HepG2 (cell line): ENCODE results near the gene SLC22A5. TPM values are rescaled to one million over a fixed set of nuclear protein-coding genes. Genes with fewer than 3 reads are reported as not detected.

Experiments used
- AKNA ChIP-seq: sonication (generic); formaldehyde crosslinking; IDR thresholded peaks from 2 replicates; pipeline ENCODE4 v1.4.0; 2020; ENCODE audit warnings: missing genetic modification reagents, borderline replicate concordance
- CTCF ChIP-seq: sonication (generic); formaldehyde crosslinking; IDR thresholded peaks from 2 replicates; pipeline ENCODE4 v1.5.0; 2020; ENCODE audit warnings: mild to moderate bottlenecking, missing genetic modification reagents, moderate library complexity
- MAFG ChIP-seq: sonication (generic); formaldehyde crosslinking; IDR thresholded peaks from 2 replicates; pipeline ENCODE4 v1.5.1; 2020; ENCODE audit warnings: mild to moderate bottlenecking, missing genetic modification reagents
- PAX8 ChIP-seq: sonication (generic); formaldehyde crosslinking; IDR thresholded peaks from 2 replicates; pipeline ENCODE4 v1.8.0; 2022; ENCODE audit warnings: mild to moderate bottlenecking, missing genetic modification reagents, borderline replicate concordance
- POGZ ChIP-seq: sonication (generic); formaldehyde crosslinking; IDR thresholded peaks from 2 replicates; pipeline ENCODE4 v1.4.0; 2020; ENCODE audit warnings: mild to moderate bottlenecking, missing genetic modification reagents
- STAG1 ChIP-seq: sonication (generic); formaldehyde crosslinking; IDR thresholded peaks from 2 replicates; pipeline ENCODE4 v1.4.0; 2020; ENCODE audit warnings: missing genetic modification reagents
- TAF1 ChIP-seq: sonication (generic); formaldehyde crosslinking; IDR thresholded peaks from 2 replicates; pipeline ENCODE4 v1.4.0; 2020; ENCODE audit warnings: missing genetic modification reagents
- TFDP2 ChIP-seq: sonication (generic); formaldehyde crosslinking; IDR thresholded peaks from 2 replicates; pipeline ENCODE4 v1.4.0; 2020; ENCODE audit warnings: missing genetic modification reagents
- ZBTB10 ChIP-seq: sonication (generic); formaldehyde crosslinking; IDR thresholded peaks from 2 replicates; pipeline ENCODE4 v1.4.0; 2020; ENCODE audit warnings: missing genetic modification reagents, borderline replicate concordance
- ZBTB38 ChIP-seq: sonication (generic); formaldehyde crosslinking; IDR thresholded peaks from 2 replicates; pipeline ENCODE4 v1.5.1; 2020; ENCODE audit warnings: mild to moderate bottlenecking, missing genetic modification reagents
- ZBTB42 ChIP-seq: sonication (generic); formaldehyde crosslinking; IDR thresholded peaks from 2 replicates; pipeline ENCODE4 v1.5.0; 2020; ENCODE audit warnings: mild to moderate bottlenecking, missing genetic modification reagents
- ZKSCAN5 ChIP-seq: sonication (generic); formaldehyde crosslinking; IDR thresholded peaks from 2 replicates; pipeline ENCODE4 v1.5.1; 2020; ENCODE audit warnings: mild to moderate bottlenecking, missing genetic modification reagents
- ZNF264 ChIP-seq: sonication (generic); formaldehyde crosslinking; IDR thresholded peaks from 2 replicates; pipeline ENCODE4 v1.4.0; 2020; ENCODE audit warnings: missing genetic modification reagents
- ZNF556 ChIP-seq: sonication (generic); formaldehyde crosslinking; IDR thresholded peaks from 2 replicates; pipeline ENCODE4 v1.4.0; 2020; ENCODE audit warnings: mild to moderate bottlenecking, missing genetic modification reagents, borderline replicate concordance
- ZNF605 ChIP-seq: sonication (generic); formaldehyde crosslinking; IDR thresholded peaks from 2 replicates; pipeline ENCODE4 v1.8.0; 2022; ENCODE audit warnings: mild to moderate bottlenecking, missing genetic modification reagents
- ZNF768 ChIP-seq: sonication (generic); formaldehyde crosslinking; IDR thresholded peaks from 2 replicates; pipeline ENCODE4 v1.4.0; 2020; ENCODE audit warnings: missing genetic modification reagents
- ZNF781 ChIP-seq: sonication (generic); formaldehyde crosslinking; IDR thresholded peaks from 2 replicates; pipeline ENCODE4 v1.5.1; 2020; ENCODE audit warnings: borderline replicate concordance, mild to moderate bottlenecking, missing genetic modification reagents; ENCODE audit errors: not compliant biosample characterization
- ZNF879 ChIP-seq: sonication (generic); formaldehyde crosslinking; IDR thresholded peaks from 2 replicates; pipeline ENCODE4 v1.8.1; 2023; ENCODE audit warnings: missing genetic modification reagents
- polyA plus RNA-seq, 8 experiments: library from polyadenylated mRNA; depleted of rRNA in 3 of 8; stranded (reverse) in 7 of 8; unstranded in 1 of 8; fragments of >200 nt; fragmentation: Illumina TruSeq in 4 of 8; extraction: Trizol in 4 of 8; gene quantifications; 2 replicates each; pipeline versions ENCODE4 v1.2.1 to v1.2.3, GENCODE V29; 2011 to 2016; ENCODE audit warnings: low read depth in 4 of 8, missing spikeins in 1 of 8, mixed read lengths in 1 of 8; ENCODE audit not compliant: insufficient read depth in 1 of 8
- total RNA-seq, 5 experiments: library from RNA; depleted of rRNA; stranded (reverse); fragments of >200 nt; fragmentation: Illumina TruSeq; extraction: Trizol; gene quantifications; 2 replicates each; pipeline ENCODE4 v1.2.3, GENCODE V29; 2016; ENCODE audit warnings: low read depth in 1 of 5

Gene SLC22A5
- total and polyA plus RNA-seq, 2 of the 13 experiments (the other 11 are each of a cell fraction or from before 2014, with no cell fraction given) = 7.1 to 15.1 TPM

GRCh38 chr5:132419502-132420468, 50.3 kb downstream of the SLC22A5 start (continued):
- 0 out of 2 replicates have a peak, but pooled peaks have one; percentile 43 for TF ChIP-seq ZBTB10 (CRISPR knock-in tag)
- TF ChIP-seq AKNA (CRISPR knock-in tag) = 0 out of 2 replicates have a peak, but pooled peaks have one; percentile 21
- no peak for TF ChIP-seq ZKSCAN5 (CRISPR knock-in tag)
- no peak for TF ChIP-seq ZNF605 (CRISPR knock-in tag)
- peak; percentile 45; the same call in 1 of the 2 replicates for TF ChIP-seq ZBTB38
- TF ChIP-seq ZNF768 (CRISPR knock-in tag) = no peak
- TF ChIP-seq PAX8 (CRISPR knock-in tag) = no peak
- TF ChIP-seq STAG1 (CRISPR knock-in tag) = peak; percentile 80
- TF ChIP-seq TFDP2 = 0 out of 2 replicates have a peak, but pooled peaks have one; percentile 27
- 0 out of 2 replicates have a peak, but pooled peaks have one; percentile 22 for TF ChIP-seq POGZ
- TF ChIP-seq CTCF (CRISPR knock-in tag) = peak; percentile 89
- TF ChIP-seq MAFG (CRISPR knock-in tag) = no peak
- no peak for TF ChIP-seq ZNF781 (CRISPR knock-in tag)
- no peak for TF ChIP-seq ZNF879
- peak; percentile 86 for TF ChIP-seq ZNF556
- no peak for TF ChIP-seq ZBTB42 (CRISPR knock-in tag)
- no peak for TF ChIP-seq ZNF264 (CRISPR knock-in tag)
- no peak for TF ChIP-seq TAF1
